BE2C (cell line): ENCODE results near the gene PHACTR4.
"Not testable (repeated sequence)": the region's sequence is repeated elsewhere in the genome, so short reads cannot be mapped to it uniquely, and the experiment has no call there.

ENCODE experiments used
- DNase-seq: peaks from one replicate; pipeline ENCODE4 v3.0.0-alpha.2; 2020
- H3K27me3 ChIP-seq: fragments of 250-450 bp; sonication (Bioruptor Pico); 2 replicates; pipeline ENCODE4 v1.5.1; 2020; ENCODE audit warnings: mild to moderate bottlenecking
- H3K36me3 ChIP-seq: fragments of 250-450 bp; sonication (Bioruptor Pico); 2 replicates; pipeline ENCODE4 v1.5.1; 2020; ENCODE audit warnings: mild to moderate bottlenecking
- H3K4me1 ChIP-seq: fragments of 250-450 bp; sonication (Bioruptor Pico); 2 replicates; pipeline ENCODE4 v1.5.1; 2020
- H3K4me3 ChIP-seq: 2 replicates; pipeline ENCODE4 v1.5.1; 2011; ENCODE audit warnings: low read depth, low read length
- H3K9me3 ChIP-seq: fragments of 250-450 bp; sonication (Bioruptor Pico); 2 replicates; pipeline ENCODE4 v1.5.1; 2020
- TF ChIP-seq, protein P1 (sequence below): IDR thresholded peaks from 2 replicates; pipeline ENCODE4 v1.5.1; 2012; ENCODE audit warnings: mild to moderate bottlenecking, low read depth, low read length

The PHACTR4 gene

DNA sequence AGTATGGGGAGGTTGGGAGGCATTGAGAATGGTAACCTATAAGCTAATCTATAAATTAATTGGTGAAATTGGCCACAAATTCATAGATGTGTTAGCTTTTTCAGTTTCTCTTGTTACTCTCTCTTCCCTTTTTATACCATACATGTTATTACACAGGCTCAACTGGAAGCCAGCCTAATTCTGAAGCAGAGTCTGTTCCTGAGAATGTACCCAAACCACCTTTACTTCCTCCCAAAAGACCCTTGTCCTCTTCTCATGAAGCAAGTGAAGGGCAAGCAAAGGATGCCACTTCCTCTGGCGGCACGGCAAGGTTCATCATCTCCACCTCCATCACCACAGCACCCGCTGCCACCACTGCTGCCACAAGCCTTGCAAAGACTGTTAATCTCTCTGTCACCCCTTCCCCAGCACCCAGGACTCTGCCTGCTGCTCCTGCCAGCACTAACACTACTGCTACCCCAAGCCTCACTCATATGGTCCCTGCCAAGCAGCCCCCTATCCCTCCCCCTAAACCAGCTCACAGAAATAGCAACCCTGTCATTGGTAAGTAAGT lies 96.8 kb downstream of the PHACTR4 start:
- Histone ChIP-seq H3K4me1 (no peaks in the 10 kb centered on the region), H3K36me3 (peaks cover 4% of the 10 kb centered on the region; the same call in 1 of the 2 replicates), H3K27me3 (no peaks in the 10 kb centered on the region), H3K9me3 (no peaks in the 10 kb centered on the region), H3K4me3 (no peak overlapping the region)
- TF ChIP-seq, protein P1, sequence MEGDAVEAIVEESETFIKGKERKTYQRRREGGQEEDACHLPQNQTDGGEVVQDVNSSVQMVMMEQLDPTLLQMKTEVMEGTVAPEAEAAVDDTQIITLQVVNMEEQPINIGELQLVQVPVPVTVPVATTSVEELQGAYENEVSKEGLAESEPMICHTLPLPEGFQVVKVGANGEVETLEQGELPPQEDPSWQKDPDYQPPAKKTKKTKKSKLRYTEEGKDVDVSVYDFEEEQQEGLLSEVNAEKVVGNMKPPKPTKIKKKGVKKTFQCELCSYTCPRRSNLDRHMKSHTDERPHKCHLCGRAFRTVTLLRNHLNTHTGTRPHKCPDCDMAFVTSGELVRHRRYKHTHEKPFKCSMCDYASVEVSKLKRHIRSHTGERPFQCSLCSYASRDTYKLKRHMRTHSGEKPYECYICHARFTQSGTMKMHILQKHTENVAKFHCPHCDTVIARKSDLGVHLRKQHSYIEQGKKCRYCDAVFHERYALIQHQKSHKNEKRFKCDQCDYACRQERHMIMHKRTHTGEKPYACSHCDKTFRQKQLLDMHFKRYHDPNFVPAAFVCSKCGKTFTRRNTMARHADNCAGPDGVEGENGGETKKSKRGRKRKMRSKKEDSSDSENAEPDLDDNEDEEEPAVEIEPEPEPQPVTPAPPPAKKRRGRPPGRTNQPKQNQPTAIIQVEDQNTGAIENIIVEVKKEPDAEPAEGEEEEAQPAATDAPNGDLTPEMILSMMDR = no peak
- no peak for DNase-seq

DNA sequence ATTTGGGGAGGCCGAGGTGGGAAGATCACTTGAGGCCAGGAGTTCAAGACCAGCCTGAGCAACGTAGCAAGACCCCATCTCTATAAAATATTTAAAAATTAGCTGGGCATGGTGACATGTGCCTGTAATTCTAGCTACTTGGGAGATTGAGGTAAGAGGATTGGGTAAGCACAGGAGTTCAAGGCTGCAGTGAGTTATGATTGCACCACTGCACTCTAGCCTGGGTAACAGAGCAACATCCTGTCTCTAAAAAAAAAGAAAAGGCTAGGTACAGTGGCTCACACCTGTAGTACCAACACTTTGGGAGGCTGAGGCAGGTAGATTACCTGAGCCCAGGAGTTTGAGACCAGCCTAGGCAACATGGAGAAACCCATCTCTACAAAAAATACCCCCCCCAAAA lies 100.6 kb downstream of the PHACTR4 start:
- Histone ChIP-seq H3K4me3 (no peak overlapping the region), H3K4me1 (no peaks in the 10 kb centered on the region), H3K9me3 (no peaks in the 10 kb centered on the region), H3K27me3 (no peaks in the 10 kb centered on the region), H3K36me3 (peaks cover 4% of the 10 kb centered on the region; the same call in 1 of the 2 replicates)
- TF ChIP-seq, protein P1 = no peak
- DNase-seq = no peak

DNA sequence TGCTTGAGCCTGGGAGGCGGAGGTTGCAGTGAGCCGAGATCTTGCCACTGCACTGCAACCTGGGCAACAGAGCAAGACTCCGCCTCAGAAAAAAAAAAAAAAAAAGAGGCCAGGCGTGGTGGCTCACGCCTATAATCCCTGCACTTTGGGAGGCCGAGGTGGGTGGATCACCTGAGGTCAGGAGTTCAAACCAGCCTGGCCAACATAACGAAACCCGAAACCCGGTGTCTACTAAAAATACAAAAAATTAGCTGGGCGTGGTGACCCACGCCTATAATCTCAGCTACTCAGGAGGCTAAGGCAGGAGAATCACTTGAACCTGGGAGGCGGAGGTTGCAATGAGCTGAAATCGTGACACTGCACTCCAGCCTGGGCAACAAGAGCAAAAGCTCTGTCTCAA lies 110.0 kb downstream of the PHACTR4 start:
- not testable (repeated sequence) for H3K4me3 ChIP-seq, H3K4me1 ChIP-seq, DNase-seq, H3K36me3 ChIP-seq, H3K9me3 ChIP-seq, H3K27me3 ChIP-seq

DNA sequence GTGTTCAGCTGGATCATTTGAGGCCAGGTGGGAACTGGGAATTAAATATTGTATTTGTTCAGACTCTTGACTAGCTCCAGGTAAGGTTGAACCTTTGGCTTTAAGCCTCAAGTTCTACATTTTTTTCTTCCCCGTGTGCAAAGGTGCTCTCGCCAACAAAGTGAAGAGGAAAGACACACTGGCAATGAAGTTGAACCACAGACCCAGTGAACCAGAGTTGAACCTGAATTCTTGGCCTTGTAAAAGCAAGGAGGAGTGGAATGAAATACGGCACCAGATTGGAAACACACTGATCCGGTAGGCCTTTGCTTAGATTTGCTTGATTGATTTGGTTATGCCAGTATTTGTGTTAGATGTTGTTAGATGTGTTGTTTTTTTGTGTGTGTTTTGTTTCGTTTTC lies 110.8 kb downstream of the PHACTR4 start:
- Histone ChIP-seq H3K4me3 (no peak overlapping the region), H3K36me3 (no peaks in the 10 kb centered on the region), H3K9me3 (no peaks in the 10 kb centered on the region), H3K4me1 (no peaks in the 10 kb centered on the region), H3K27me3 (no peaks in the 10 kb centered on the region)
- no peak for DNase-seq
- TF ChIP-seq, protein P1 = no peak

DNA sequence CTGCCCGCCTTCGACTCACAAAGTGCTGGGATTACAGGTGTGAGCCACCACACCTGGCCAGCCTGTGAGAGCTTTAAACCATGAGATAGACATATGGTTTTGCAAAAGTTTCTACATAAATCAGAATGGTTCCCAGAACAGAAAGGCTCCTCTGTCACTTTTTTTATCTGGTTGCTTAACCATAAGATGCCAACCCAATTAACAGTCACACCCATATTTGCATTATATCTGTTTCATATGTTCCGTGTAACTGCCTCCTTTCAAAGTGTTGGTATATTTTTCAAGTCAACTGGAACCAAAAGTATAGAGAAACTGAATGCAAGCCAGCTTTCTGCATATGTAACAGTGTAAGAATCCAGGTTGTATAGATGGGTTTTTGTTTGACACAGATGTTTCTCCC lies 112.6 kb downstream of the PHACTR4 start:
- H3K36me3 ChIP-seq = no peaks in the 10 kb centered on the region

DNA sequence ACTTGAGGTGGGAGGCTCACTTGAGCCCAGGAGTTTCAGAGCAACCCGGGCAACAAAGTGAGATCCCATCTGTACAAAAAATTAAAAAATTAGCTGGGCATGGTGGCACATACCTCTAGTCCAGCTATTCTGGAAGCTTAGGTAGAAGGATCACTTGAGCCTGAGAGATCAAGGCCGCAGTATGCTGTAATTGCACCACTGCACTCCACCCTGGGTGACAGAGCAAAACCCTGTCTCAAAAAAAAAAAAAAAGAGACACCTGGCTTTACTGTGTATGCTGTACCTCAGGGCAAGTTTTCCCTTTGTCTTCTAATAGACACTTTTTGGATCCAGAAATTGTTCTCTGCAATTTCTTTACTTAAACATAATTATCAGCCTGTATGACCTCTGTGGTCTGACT lies 113.2 kb downstream of the PHACTR4 start:
- H3K9me3 ChIP-seq = no peaks in the 10 kb centered on the region
- no peaks in the 10 kb centered on the region for H3K27me3 ChIP-seq
- TF ChIP-seq, protein P1 = no peak
- no peak overlapping the region for H3K4me3 ChIP-seq
- no peak for DNase-seq
- H3K36me3 ChIP-seq = no peaks in the 10 kb centered on the region
- H3K4me1 ChIP-seq = no peaks in the 10 kb centered on the region

More for the DNA sequence above, 112.6 kb downstream of the PHACTR4 start:
- Histone ChIP-seq H3K4me3 (no peak overlapping the region), H3K9me3 (no peaks in the 10 kb centered on the region), H3K27me3 (no peaks in the 10 kb centered on the region), H3K4me1 (no peaks in the 10 kb centered on the region)
- no peak for DNase-seq
- TF ChIP-seq, protein P1 = no peak

DNA sequence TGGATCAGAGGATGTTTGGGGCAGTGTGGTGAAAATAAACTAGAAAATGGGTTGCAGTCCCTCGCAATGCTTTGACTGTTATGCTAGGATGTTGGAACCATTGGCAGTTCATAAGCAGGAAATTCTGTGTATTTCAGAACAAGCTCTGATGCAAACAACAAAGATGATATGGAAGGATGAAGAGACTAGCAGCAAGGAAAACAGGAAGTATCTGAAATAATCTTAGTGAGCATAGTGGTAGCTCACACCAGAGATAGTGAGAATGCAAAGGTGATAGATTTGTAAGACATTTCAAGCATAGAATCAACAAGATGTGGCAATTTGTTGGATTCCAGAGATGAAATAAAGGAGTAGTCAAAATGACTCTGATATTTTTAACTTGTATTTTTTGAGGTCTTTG lies 125.2 kb downstream of the PHACTR4 start:
- H3K36me3 ChIP-seq = peaks cover 2% of the 10 kb centered on the region; the same call in 1 of the 2 replicates
- no peak for DNase-seq
- no peaks in the 10 kb centered on the region for H3K27me3 ChIP-seq
- TF ChIP-seq, protein P1 = no peak
- no peaks in the 10 kb centered on the region for H3K9me3 ChIP-seq
- no peaks in the 10 kb centered on the region for H3K4me1 ChIP-seq
- H3K4me3 ChIP-seq = no peak overlapping the region
